BLaER1 treated with 17β-estradiol and CSF1 and Interleukin-3, amounts not matched to agents 10 nM and 100 nM (cell line): ENCODE results near the gene RAD52.

Experiments
- H3K27ac ChIP-seq, 11 experiments: shearing (Covaris generic); formaldehyde crosslinking; 2 replicates each; pipeline ENCODE4 v1.8.1; 2022
- H3K27me3 ChIP-seq, 11 experiments: shearing (Covaris generic); formaldehyde crosslinking; 2 replicates each; pipeline ENCODE4 v1.8.1; 2022
- H3K36me3 ChIP-seq, 11 experiments: shearing (Covaris generic); formaldehyde crosslinking; 2 replicates each; pipeline ENCODE4 v1.8.1; 2022
- H3K4me1 ChIP-seq, 10 experiments: shearing (Covaris generic); formaldehyde crosslinking; 2 replicates each; pipeline ENCODE4 v1.8.1; 2022
- H3K4me2 ChIP-seq, 11 experiments: shearing (Covaris generic); formaldehyde crosslinking; 2 replicates each; pipeline ENCODE4 v1.8.1; 2022
- H3K4me3 ChIP-seq, 10 experiments: shearing (Covaris generic); formaldehyde crosslinking; 2 replicates each; pipeline ENCODE4 v1.8.1; 2022
- H3K9ac ChIP-seq, 11 experiments: shearing (Covaris generic); formaldehyde crosslinking; 2 replicates each; pipeline ENCODE4 v1.8.1; 2022
- H3K9me3 ChIP-seq, 11 experiments: shearing (Covaris generic); formaldehyde crosslinking; replicated peaks in 1 of 11; 2 replicates each; pipeline ENCODE4 v1.8.1; 2022
- H4K20me1 ChIP-seq, 11 experiments: shearing (Covaris generic); formaldehyde crosslinking; 2 replicates each; pipeline ENCODE4 v1.8.1; 2022
- Cebpa-rat ChIP-seq, 11 experiments: shearing (Covaris generic); IDR thresholded peaks; 2 replicates each; pipeline ENCODE4 v1.8.1; 2022

The RAD52 gene

GRCh38 chr12:865614-866013 is 83.9 kb downstream of the RAD52 start:
- no peak overlapping the region for H3K4me3 ChIP-seq
- no peak overlapping the region for H3K4me2 ChIP-seq
- TF ChIP-seq Cebpa-rat (IDR thresholded peaks at IDR 0.05): no peak
- no peaks in the 10 kb centered on the region for H3K9me3 ChIP-seq
- H3K36me3 ChIP-seq: peaks cover 84 to 100% (median 98%) of the 10 kb centered on the region in 11 experiments
- H3K27ac ChIP-seq: no peak overlapping the region
- H3K4me1 ChIP-seq: no peaks in the 10 kb centered on the region
- no peaks in the 10 kb centered on the region for H3K27me3 ChIP-seq
- H3K9ac ChIP-seq: no peak overlapping the region
- peaks cover 0 to 86% (median 0%) of the 10 kb centered on the region in 11 experiments; a peak in 7 of 22 replicates for H4K20me1 ChIP-seq

GRCh38 chr12:863285-863684 is 86.2 kb downstream of the RAD52 start:
- Histone ChIP-seq H3K9me3 (no peaks in the 10 kb centered on the region), H3K27ac (no peak overlapping the region), H3K4me3 (no peak overlapping the region), H4K20me1 (peaks cover 0 to 84% (median 0%) of the 10 kb centered on the region in 11 experiments; a peak in 8 of 22 replicates), H3K27me3 (no peaks in the 10 kb centered on the region), H3K4me2 (no peak overlapping the region), H3K4me1 (no peaks in the 10 kb centered on the region), H3K36me3 (peaks cover 89 to 100% (median 99%) of the 10 kb centered on the region in 11 experiments), H3K9ac (no peak overlapping the region)
- TF ChIP-seq Cebpa-rat (IDR thresholded peaks at IDR 0.05): no peak

DNA sequence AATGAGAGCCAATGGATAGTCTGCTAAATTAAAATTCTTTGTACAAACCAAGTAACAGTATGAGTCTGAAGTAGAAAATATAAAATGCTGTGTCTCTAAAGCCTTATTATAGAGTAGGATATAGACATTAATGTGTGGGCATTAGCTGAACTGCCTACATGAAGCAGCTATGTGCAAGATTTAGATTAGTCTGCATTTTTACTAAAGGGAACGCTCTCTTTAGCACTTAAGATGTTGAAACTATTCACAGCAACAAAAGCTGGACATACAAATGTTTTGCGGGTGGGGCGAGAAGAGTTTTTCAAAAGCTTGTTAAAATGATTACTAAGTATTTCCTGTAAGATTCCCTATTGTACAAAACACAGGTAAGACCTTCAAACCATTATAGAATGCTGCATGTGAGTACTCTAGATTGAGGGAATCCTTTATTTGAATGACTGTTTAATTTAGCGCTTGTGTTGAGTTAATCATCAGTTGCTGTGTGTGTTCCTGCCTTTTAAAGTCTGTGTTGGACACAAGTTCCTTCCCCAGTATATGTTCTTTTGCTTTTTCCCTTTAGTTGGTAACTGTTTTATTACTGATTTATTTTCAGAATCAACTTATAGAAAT is 87.1 kb downstream of the RAD52 start:
- no peaks in the 10 kb centered on the region for H3K9me3 ChIP-seq
- H3K9ac ChIP-seq: peak overlapping the region in 1 of 11 experiments; percentile 22; a peak in 1 of 22 replicates
- H3K4me3 ChIP-seq: no peak overlapping the region
- H3K27me3 ChIP-seq: no peaks in the 10 kb centered on the region
- H3K36me3 ChIP-seq: peaks cover 89 to 100% (median 99%) of the 10 kb centered on the region in 11 experiments
- H3K4me2 ChIP-seq: no peak overlapping the region
- no peak for TF ChIP-seq Cebpa-rat (IDR thresholded peaks at IDR 0.05)
- no peaks in the 10 kb centered on the region for H3K4me1 ChIP-seq
- peaks cover 0 to 84% (median 0%) of the 10 kb centered on the region in 11 experiments; a peak in 7 of 22 replicates for H4K20me1 ChIP-seq
- no peak overlapping the region; a peak in 1 of 22 replicates for H3K27ac ChIP-seq
